Measurements from ENCODE around the gene SHTN1.

SHTN1 gene

GRCh38 chr10:116836083-116836482 lies 168.9 kb downstream of the SHTN1 start:
- peaks cover 8% of the 10 kb centered on the region for H3K27me3 ChIP-seq (ENCODE audit: insufficient read depth, poor library complexity, severe bottlenecking)

GRCh38 chr10:116835658-116836057 lies 169.3 kb downstream of the SHTN1 start:
- no peak for DNase-seq (ENCODE audit: low read depth in 1 of 2, low spot score in 1 of 2)
- H3K27ac ChIP-seq (replicated peaks): no peak overlapping the region
- TF ChIP-seq SPI1 (IDR thresholded peaks at IDR 0.05; ENCODE audit: borderline replicate concordance, low read depth) (no peak), POLR2AphosphoS5 (IDR thresholded peaks at IDR 0.05; ENCODE audit: low read depth) (no peak), CTCF (IDR thresholded peaks at IDR 0.05; ENCODE audit: insufficient read depth, low read length) (no peak), REST (IDR thresholded peaks at IDR 0.05; ENCODE audit: insufficient replicate concordance, low read depth) (no peak), GABPA (IDR thresholded peaks at IDR 0.05; ENCODE audit: low read depth) (no peak)
- no peak overlapping the region for H3K4me3 ChIP-seq (replicated peaks; ENCODE audit: insufficient read depth, low read length)
- H3K27me3 ChIP-seq (ENCODE audit: insufficient read depth, poor library complexity, severe bottlenecking): peaks cover 7% of the 10 kb centered on the region

More at GRCh38 chr10:116836083-116836482, 168.9 kb downstream of the SHTN1 start:
- no peak overlapping the region for H3K27ac ChIP-seq (replicated peaks)
- H3K4me3 ChIP-seq (replicated peaks; ENCODE audit: insufficient read depth, low read length): no peak overlapping the region
- TF ChIP-seq REST (IDR thresholded peaks at IDR 0.05; ENCODE audit: insufficient replicate concordance, low read depth) (no peak), CTCF (IDR thresholded peaks at IDR 0.05; ENCODE audit: insufficient read depth, low read length) (no peak), SPI1 (IDR thresholded peaks at IDR 0.05; ENCODE audit: borderline replicate concordance, low read depth) (no peak), POLR2AphosphoS5 (IDR thresholded peaks at IDR 0.05; ENCODE audit: low read depth) (no peak)
- no peak for DNase-seq (ENCODE audit: low read depth in 1 of 2, low spot score in 1 of 2)

- TF ChIP-seq POLR2AphosphoS5 (IDR thresholded peaks at IDR 0.05; ENCODE audit: low read depth) (no peak), CTCF (IDR thresholded peaks at IDR 0.05; ENCODE audit: insufficient read depth, low read length) (no peak), GABPA (IDR thresholded peaks at IDR 0.05; ENCODE audit: low read depth) (no peak), REST (IDR thresholded peaks at IDR 0.05; ENCODE audit: insufficient replicate concordance, low read depth) (no peak), SPI1 (IDR thresholded peaks at IDR 0.05; ENCODE audit: borderline replicate concordance, low read depth) (no peak)
Measured at GRCh38 chr10:116833986-116834985, 170.7 kb downstream of the SHTN1 start.

More at GRCh38 chr10:116833986-116834985, 170.7 kb downstream of the SHTN1 start:
- no peak for DNase-seq (ENCODE audit: low read depth in 1 of 2, low spot score in 1 of 2)
- H3K4me3 ChIP-seq (replicated peaks; ENCODE audit: insufficient read depth, low read length): no peak overlapping the region
- H3K27ac ChIP-seq (replicated peaks): no peak overlapping the region
- H3K27me3 ChIP-seq (ENCODE audit: insufficient read depth, poor library complexity, severe bottlenecking): peaks cover 5% of the 10 kb centered on the region
